GM18505 (cell line): ENCODE data around the gene COL4A1.

Experiments used
- ATAC-seq: cut with Tn5 transposase; IDR thresholded peaks from one replicate; pipeline ENCODE4 v1.9.1; 2021; ENCODE audit not compliant: unreplicated experiment
- POLR2A ChIP-seq: IDR thresholded peaks from 4 replicates; pipeline ENCODE4 v1.6.1; 2011; ENCODE audit warnings: borderline replicate concordance; ENCODE audit not compliant: insufficient read depth, insufficient read length; ENCODE audit errors: extremely low read depth

COL4A1 gene

DNA sequence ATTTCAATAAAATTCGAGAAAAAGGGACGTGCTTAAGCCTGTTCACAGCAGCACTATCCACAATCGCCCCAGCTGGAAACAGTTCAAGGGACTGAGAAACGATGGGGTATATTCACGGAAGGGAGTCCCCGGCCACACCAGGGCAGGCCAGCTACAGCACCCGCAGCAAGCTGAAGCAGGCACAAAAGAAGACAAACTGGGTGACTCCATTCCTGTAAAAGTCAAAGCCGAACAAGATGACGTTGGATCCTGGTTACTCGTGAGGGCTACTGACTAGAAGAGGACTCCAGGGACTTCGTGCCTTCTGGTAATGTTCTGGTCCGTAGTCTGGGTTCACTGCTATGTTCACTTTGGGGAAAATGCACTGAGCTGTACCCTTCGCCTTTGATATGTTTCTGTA lies 57.6 kb downstream of the COL4A1 start:
- no peak for TF ChIP-seq POLR2A
- no peak for ATAC-seq

- TF ChIP-seq POLR2A: no peak
- ATAC-seq: no peak
Measured at GRCh38 chr13:110248449-110249143, 58.4 kb downstream of the COL4A1 start.

DNA sequence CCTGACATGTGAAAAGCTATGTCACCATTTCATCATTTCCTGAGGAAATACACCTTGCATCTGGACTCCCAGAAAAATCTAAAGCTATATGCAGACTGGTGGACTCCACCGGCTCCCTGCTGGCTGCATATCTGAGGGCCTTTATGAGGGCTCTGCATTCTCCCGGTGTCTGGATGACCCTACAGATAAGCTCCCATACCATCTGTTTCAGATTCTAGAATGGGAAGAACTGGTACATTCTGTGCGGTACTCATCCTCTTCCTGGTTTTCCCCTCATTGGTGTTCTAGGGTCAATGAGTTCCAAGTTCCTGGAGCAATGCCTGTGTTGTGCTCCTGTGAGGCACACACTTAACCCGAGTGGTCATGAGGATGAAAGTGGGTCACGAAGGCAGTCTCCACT lies 60.4 kb downstream of the COL4A1 start:
- TF ChIP-seq POLR2A: no peak
- ATAC-seq: no peak

DNA sequence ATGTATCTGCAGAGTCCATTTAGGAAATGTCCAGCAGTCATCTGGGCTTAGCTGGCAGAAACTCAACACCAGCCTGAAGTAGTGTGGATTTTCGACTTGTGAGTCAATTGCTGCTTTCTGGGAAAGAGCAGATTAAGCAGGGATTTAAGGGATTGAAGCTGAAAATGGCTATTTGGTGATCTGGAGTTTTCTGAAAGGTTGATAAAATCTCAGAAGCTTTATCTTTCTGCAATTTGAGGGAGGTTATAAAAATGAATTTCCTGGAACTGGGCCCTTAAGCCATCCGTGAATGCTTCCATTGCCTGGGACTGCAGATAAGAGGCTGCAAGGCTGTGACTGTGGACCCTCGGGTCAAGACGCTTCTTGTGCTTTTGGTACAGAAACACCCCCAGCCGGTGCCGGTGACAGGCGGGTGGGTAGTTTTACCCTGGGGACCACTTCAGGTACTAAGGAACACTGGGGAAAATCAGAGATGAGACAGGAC lies 61.5 kb downstream of the COL4A1 start:
- ATAC-seq: no peak
- no peak for TF ChIP-seq POLR2A

GRCh38 chr13:110244976-110245375 lies 62.0 kb downstream of the COL4A1 start:
- no peak for TF ChIP-seq POLR2A
- ATAC-seq: no peak

DNA sequence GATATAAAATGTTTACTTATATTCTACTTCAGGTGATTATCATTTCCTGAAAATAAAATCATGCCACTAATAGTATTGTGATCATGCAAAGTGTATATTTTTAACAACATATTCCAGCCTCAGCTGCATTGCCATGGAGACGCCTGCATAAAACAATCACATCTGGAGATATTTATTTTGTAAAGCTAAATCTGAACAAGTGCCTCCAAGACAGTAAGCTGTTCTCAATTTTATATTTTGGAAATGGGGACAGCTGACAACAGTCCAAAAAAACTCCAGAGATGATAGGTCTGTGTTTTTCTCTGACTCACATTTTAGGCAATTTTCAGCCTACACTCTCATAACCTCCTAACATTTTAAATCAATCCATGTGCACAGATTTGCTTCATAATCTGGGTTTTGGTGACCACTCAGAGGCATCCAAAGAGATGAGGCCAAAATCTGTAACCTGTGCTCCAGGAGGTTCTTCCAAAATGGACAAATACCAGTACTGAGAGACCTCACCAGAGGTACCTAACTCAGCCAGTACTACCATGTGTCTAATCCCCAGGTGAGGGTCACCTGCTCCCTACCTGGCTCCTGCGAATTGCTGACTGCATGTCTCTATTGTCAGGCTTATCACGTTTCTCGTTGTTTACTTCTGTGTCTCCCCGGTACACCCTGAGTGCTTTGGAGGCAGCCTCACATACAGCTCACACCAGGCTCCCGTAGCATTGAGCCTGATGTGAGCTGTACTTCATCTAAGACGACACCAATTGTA lies 62.7 kb downstream of the COL4A1 start:
- TF ChIP-seq POLR2A: no peak
- no peak for ATAC-seq

DNA sequence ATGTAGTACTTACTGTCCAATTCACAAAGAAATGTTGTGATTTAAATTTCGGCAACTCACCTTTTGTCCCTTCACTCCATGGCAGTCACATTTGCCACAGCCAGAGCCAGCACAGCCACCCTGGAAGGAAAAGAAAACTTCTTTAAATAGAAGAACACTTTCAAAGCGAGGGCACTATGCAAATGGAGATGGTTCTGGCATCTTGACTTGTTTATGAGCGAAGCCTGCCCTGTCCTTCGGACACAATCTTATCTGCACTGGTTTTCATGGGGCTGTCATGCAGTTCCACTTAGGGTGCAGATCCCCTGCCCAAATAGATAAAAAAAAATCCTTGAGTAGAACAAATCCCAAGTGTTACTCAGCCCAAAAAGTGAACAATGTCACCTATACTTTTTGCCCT lies 64.3 kb downstream of the COL4A1 start:
- TF ChIP-seq POLR2A: no peak
- ATAC-seq: no peak

GRCh38 chr13:110240943-110241342 lies 66.0 kb downstream of the COL4A1 start:
- ATAC-seq: no peak
- no peak for TF ChIP-seq POLR2A

DNA sequence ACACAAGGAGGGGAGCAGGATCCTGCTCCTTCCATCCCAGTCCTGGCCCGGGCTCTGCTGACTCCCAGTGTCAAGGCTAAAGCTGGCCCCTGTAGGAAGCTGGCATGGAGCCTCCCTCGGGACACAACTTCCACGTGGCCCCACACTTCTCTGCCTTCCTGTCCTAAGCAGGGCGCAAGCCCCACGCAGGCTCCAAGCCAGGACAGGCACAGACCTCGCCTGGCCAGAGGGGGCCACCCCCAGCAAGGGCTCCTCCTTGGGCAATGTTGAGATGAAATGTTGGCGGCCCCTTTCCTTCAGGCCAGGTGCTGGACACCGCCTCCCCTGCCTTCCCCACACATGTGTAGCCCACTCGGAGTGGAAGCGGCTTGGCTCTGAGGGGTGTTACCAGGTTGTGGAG lies 66.6 kb downstream of the COL4A1 start:
- no peak for ATAC-seq
- no peak for TF ChIP-seq POLR2A

DNA sequence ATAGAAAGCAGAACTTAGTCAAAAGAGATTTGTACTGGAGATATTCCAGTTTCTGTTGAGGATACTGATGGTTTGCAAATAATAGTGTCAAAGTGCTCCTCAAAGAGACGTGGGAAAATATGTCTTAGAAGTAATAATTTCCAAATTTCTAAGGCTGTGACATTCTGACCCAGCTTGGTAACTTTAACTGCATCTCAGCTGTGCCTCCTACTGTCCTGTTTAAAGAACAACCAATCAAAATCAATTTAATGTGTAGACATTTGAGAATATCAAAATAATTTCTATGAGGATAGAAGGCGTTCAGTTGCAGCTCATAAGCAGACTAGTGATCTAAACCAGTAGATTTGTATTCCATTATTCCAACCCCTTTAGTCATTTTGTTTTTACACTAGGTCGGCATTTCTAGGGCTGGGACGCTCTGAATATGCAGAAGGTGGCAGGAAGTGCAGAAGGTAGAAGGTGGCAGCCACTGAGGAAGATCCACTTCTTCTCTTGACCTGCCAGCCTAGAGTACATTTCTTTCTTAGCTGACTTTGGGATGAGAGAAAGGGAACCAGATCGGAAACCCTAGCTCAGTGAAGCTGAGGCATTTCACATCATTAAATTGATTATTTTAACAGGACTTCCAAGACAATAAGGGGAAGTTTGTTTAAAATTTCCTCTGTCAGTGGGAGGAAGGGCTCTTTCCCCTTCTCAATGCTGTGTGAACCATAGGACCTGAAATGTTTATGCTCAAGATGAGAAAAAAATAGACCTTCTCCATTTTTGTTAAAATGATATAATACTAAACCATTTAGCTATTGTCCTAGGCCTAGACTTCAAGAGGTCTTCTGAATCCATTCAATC lies 67.5 kb downstream of the COL4A1 start:
- TF ChIP-seq POLR2A: no peak
- ATAC-seq: no peak

DNA sequence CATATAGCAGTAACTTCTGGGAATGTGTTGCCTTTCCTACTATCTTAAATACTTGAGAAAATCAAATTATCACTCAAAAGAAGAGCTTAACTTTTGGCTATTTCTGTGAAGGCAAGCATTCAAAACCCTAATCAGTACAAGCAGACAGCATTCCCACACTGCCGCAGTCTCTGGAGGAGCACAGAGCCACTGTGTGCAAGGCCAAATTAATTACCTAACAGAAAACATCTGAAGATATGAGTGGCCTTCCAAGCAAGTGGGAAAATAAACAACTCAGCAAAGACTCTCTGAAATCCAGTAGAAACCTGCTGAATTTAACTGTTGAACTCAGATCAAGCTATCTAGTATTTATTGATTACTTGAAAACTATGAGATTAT lies 68.2 kb downstream of the COL4A1 start:
- no peak for TF ChIP-seq POLR2A
- ATAC-seq: no peak

- TF ChIP-seq POLR2A: no peak
- no peak for ATAC-seq
Measured at GRCh38 chr13:110237875-110238817, 68.8 kb downstream of the COL4A1 start.
